ENCODE data around the gene ABCG2. TPM values are rescaled to one million over a fixed set of nuclear protein-coding genes. Genes with fewer than 3 reads are reported as not detected.
"Not testable (repeated sequence)": the region's sequence is repeated elsewhere in the genome, so short reads cannot be mapped to it uniquely, and the experiment has no call there.

ABCG2 gene
- total RNA-seq, 1 experiment from 2014 or later: 0.44 TPM

DNA sequence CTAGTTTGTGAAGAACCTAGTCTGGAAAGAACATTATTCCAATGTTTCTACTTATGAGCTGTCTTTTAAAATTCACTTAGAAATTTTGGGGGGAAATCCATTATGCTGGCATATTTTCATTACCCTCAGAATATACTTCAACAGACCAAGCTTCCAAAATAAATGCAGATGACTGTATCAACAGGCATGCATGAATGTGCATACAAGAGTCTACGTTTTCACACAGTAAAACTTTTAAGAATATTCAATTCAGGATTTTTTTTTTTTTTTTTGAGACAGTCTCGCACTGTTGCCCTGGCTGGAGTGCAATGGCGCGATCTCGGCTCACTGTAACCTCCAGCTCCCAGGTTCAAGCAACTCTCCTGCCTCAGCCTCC, 49.7 kb downstream of the ABCG2 start:
- DNase-seq (ENCODE audit: low read depth, low spot score) (no peak), ATAC-seq (no peak)
- ChIA-PET RAD21 (ENCODE audit: low non-redundant PET in 1 of 2, low total read pairs in 2 of 2, uncharacterized antibody in 2 of 2, unreplicated experiment in 2 of 2) (no interaction called here), POLR2A (no interaction called here), CTCF (no interaction called here)
- Histone ChIP-seq H2AFZ (ENCODE audit: low read depth, low read length, poor library complexity, severe bottlenecking) (no peak overlapping the region), H3K36me3 (ENCODE audit: control insufficient read depth in 1 of 2, insufficient read depth in 2 of 2, low read length in 2 of 2) (no peaks in the 10 kb centered on the region), H3K9ac (ENCODE audit: low read length) (no peak overlapping the region), H4K20me1 (ENCODE audit: insufficient read depth) (no peaks in the 10 kb centered on the region), H3K27me3 (ENCODE audit: insufficient read depth, low read length) (no peaks in the 10 kb centered on the region), H3K9me3 (ENCODE audit: control insufficient read depth in 1 of 2, insufficient read depth in 1 of 2, low read depth in 1 of 2, low read length in 2 of 2) (no peaks in the 10 kb centered on the region), H3K79me2 (ENCODE audit: insufficient read depth, low read length) (no peaks in the 10 kb centered on the region), H3K9me2 (ENCODE audit: insufficient read depth) (no peaks in the 10 kb centered on the region), H3K4me3 (replicated peaks in 1 of 2; ENCODE audit: low read depth in 1 of 2, low read length in 2 of 2) (no peak overlapping the region), H3K4me2 (ENCODE audit: low read length) (no peak overlapping the region), H3K4me1 (ENCODE audit: control insufficient read depth in 1 of 2, insufficient read depth in 2 of 2, low read length in 2 of 2) (peaks cover 0 to 23% of the 10 kb centered on the region in 2 experiments; a peak in 3 of 4 replicates), H3K27ac (ENCODE audit: low read depth, low read length) (no peak overlapping the region)
- intact Hi-C loops (cut with micrococcal nuclease): no loop called here
- TF ChIP-seq EGR1 (IDR thresholded peaks at IDR 0.05; ENCODE audit: low read depth) (no peak), ZFX (IDR thresholded peaks at IDR 0.05) (no peak), EZH2phosphoT487 (IDR thresholded peaks at IDR 0.05; ENCODE audit: borderline replicate concordance) (no peak), ATF3 (IDR thresholded peaks at IDR 0.05) (no peak)
- no TSS peak for BruUV-seq (replicated peaks)

DNA sequence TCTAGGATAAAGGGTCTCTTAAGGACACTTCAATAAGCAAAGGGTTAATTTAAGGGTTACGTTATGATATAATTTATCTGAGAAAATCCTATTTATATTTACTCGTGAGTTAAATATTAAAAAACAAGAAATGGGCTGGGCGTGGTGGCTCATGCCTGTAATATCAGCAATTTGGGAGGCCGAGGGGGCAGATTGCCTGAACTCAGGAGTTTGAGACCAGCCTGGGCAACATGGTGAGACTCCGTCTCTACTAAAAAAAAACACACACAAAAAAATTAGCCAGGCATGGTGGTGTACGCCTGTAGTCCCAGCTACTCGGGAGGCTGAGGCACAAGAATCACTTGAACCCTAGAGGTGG, 50.4 kb downstream of the ABCG2 start:
- POLR2A ChIA-PET; H3K27ac ChIP-seq (ENCODE audit: low read depth, low read length); BruUV-seq (replicated peaks); H3K9ac ChIP-seq (ENCODE audit: low read length); H3K36me3 ChIP-seq (ENCODE audit: control insufficient read depth in 1 of 2, insufficient read depth in 2 of 2, low read length in 2 of 2); H3K4me3 ChIP-seq (replicated peaks in 1 of 2; ENCODE audit: low read depth in 1 of 2, low read length in 2 of 2); H3K9me3 ChIP-seq (ENCODE audit: control insufficient read depth in 1 of 2, insufficient read depth in 1 of 2, low read depth in 1 of 2, low read length in 2 of 2); H3K27me3 ChIP-seq (ENCODE audit: insufficient read depth, low read length); DNase-seq (ENCODE audit: low read depth, low spot score); CTCF ChIA-PET; H4K20me1 ChIP-seq (ENCODE audit: insufficient read depth); H2AFZ ChIP-seq (ENCODE audit: low read depth, low read length, poor library complexity, severe bottlenecking); RAD21 ChIA-PET (ENCODE audit: low non-redundant PET in 1 of 2, low total read pairs in 2 of 2, uncharacterized antibody in 2 of 2, unreplicated experiment in 2 of 2); H3K4me2 ChIP-seq (ENCODE audit: low read length); intact Hi-C loops (cut with micrococcal nuclease); H3K9me2 ChIP-seq (ENCODE audit: insufficient read depth); ATAC-seq; H3K79me2 ChIP-seq (ENCODE audit: insufficient read depth, low read length): not testable (repeated sequence)
- H3K4me1 ChIP-seq (ENCODE audit: control insufficient read depth in 1 of 2, insufficient read depth in 2 of 2, low read length in 2 of 2): peaks cover 0 to 23% of the 10 kb centered on the region in 2 experiments; a peak in 3 of 4 replicates
